ENCODE measurements around the gene TBCD.

Gene TBCD

DNA sequence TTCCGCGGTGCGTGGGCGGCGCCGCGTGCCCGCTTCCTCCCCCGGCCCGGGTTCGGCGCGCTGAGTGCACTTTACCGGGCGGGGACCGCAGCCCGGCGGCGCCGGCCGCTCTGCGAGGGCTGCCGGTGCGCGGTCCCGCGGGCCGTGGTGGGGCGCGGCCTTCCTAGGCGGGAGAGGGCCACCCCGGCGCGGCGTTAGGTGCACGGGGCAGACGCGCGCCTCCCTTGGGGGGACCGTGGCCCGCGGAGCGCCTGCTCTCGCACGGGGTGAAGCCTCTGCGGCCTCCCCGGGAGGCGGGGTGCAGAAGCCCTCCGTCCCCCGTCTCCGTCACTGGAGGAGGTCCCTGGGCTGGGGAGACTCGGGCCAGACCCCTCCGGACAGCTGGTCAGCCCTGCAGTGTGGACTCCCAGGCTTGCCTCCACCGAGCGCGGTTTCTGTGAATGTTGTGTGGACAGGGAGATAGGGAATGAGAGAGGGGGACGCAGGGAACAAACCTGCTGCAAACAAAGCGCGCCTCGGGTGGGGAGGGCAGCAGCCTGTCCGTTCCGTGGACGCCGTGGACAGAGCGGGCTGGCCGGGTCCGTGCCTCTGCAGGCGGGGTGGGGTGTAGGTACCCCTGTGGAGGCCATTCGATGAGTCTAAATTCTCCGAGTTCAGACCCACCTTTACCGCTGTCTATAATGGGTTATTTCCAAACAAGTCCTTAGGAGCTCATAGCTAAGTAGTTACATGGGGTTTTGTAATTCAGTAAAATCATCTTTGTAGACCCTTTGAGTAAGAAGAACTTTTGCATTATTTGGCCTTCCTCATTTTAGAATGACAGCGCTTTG lies 721 bp downstream of the TBCD start:
- Histone ChIP-seq H3K9me3 (ENCODE audit: control insufficient read depth, insufficient read depth, low read depth, low read length) (no peaks in the 10 kb centered on the region), H3K36me3 (ENCODE audit: control insufficient read depth in 2 of 2, insufficient read depth in 1 of 2, low read length in 2 of 2) (peaks cover 9 to 12% of the 10 kb centered on the region in 2 experiments), H3K4me1 (ENCODE audit: control insufficient read depth, insufficient read depth, low read length) (peaks cover 8% of the 10 kb centered on the region), H3K4me3 (ENCODE audit: low read depth, low read length) (peak overlapping the region; percentile 97), H3K27ac (ENCODE audit: extremely low read depth, low read depth, low read length) (peak overlapping the region; percentile 83)
- ChIA-PET CTCF (interaction anchor here (0.9 to 1.4 kb wide), 2 partner anchors 13 to 22 kb away, joined by 4 read pairs; no protein-coding TSS in a partner anchor), POLR2A (no interaction called here)
- no peak for TF ChIP-seq WT1 (tag by site-specific recombination; IDR thresholded peaks at IDR 0.05)
- no peak for TF ChIP-seq SETDB1 (IDR thresholded peaks at IDR 0.05; ENCODE audit: insufficient read length, low read length)
- TF ChIP-seq ZBTB20 (tag by site-specific recombination; IDR thresholded peaks at IDR 0.05) = no peak
- no peak for TF ChIP-seq ZNF664 (tag by site-specific recombination; IDR thresholded peaks at IDR 0.05)
- peak; percentile 88 for TF ChIP-seq GLIS2 (tag by site-specific recombination; IDR thresholded peaks at IDR 0.05)
- TF ChIP-seq INSM2 (tag by site-specific recombination; IDR thresholded peaks at IDR 0.05) = no peak
- 0 out of 2 replicates have a peak, but pooled peaks have one; percentile 17 for TF ChIP-seq KLF1 (tag by site-specific recombination; IDR thresholded peaks at IDR 0.05)
- TF ChIP-seq ZBTB21 (tag by site-specific recombination; IDR thresholded peaks at IDR 0.05) = no peak
- TF ChIP-seq ZNF670 (tag by site-specific recombination; IDR thresholded peaks at IDR 0.05; ENCODE audit: low read depth) = no peak
- TF ChIP-seq ZNF266 (tag by site-specific recombination; IDR thresholded peaks at IDR 0.05; ENCODE audit: low read depth) = no peak
- TF ChIP-seq, protein P1, sequence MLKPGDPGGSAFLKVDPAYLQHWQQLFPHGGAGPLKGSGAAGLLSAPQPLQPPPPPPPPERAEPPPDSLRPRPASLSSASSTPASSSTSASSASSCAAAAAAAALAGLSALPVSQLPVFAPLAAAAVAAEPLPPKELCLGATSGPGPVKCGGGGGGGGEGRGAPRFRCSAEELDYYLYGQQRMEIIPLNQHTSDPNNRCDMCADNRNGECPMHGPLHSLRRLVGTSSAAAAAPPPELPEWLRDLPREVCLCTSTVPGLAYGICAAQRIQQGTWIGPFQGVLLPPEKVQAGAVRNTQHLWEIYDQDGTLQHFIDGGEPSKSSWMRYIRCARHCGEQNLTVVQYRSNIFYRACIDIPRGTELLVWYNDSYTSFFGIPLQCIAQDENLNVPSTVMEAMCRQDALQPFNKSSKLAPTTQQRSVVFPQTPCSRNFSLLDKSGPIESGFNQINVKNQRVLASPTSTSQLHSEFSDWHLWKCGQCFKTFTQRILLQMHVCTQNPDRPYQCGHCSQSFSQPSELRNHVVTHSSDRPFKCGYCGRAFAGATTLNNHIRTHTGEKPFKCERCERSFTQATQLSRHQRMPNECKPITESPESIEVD (tag by site-specific recombination; IDR thresholded peaks at IDR 0.05) = no peak
- no peak for TF ChIP-seq ZFP37 (tag by site-specific recombination; IDR thresholded peaks at IDR 0.05)
- 0 out of 2 replicates have a peak, but pooled peaks have one; percentile 23 for TF ChIP-seq ZNF2 (tag by site-specific recombination; IDR thresholded peaks at IDR 0.05)
- TF ChIP-seq HOXA7 (CRISPR knock-in tag; IDR thresholded peaks at IDR 0.05; ENCODE audit: borderline replicate concordance) = no peak
- no peak for TF ChIP-seq BCL11A (tag by site-specific recombination; IDR thresholded peaks at IDR 0.05; ENCODE audit: low read depth)
- no peak for TF ChIP-seq ZNF280D (tag by site-specific recombination; IDR thresholded peaks at IDR 0.05)
- TF ChIP-seq ZFP69B (tag by site-specific recombination; IDR thresholded peaks at IDR 0.05) = no peak
- TF ChIP-seq ZNF394 (tag by site-specific recombination; IDR thresholded peaks at IDR 0.05; ENCODE audit: borderline replicate concordance) = no peak
- no peak; the same call in 1 of the 2 replicates for TF ChIP-seq KLF9 (tag by site-specific recombination; IDR thresholded peaks at IDR 0.05; ENCODE audit: low read depth)
- TF ChIP-seq GLI2 (tag by site-specific recombination; IDR thresholded peaks at IDR 0.05; ENCODE audit: borderline replicate concordance, low read depth) = no peak
- TF ChIP-seq, protein P2, sequence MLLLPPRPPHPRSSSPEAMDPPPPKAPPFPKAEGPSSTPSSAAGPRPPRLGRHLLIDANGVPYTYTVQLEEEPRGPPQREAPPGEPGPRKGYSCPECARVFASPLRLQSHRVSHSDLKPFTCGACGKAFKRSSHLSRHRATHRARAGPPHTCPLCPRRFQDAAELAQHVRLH (tag by site-specific recombination; IDR thresholded peaks at IDR 0.05) = no peak
- no peak for TF ChIP-seq GLI4 (tag by site-specific recombination; IDR thresholded peaks at IDR 0.05)
- TF ChIP-seq, protein P3, sequence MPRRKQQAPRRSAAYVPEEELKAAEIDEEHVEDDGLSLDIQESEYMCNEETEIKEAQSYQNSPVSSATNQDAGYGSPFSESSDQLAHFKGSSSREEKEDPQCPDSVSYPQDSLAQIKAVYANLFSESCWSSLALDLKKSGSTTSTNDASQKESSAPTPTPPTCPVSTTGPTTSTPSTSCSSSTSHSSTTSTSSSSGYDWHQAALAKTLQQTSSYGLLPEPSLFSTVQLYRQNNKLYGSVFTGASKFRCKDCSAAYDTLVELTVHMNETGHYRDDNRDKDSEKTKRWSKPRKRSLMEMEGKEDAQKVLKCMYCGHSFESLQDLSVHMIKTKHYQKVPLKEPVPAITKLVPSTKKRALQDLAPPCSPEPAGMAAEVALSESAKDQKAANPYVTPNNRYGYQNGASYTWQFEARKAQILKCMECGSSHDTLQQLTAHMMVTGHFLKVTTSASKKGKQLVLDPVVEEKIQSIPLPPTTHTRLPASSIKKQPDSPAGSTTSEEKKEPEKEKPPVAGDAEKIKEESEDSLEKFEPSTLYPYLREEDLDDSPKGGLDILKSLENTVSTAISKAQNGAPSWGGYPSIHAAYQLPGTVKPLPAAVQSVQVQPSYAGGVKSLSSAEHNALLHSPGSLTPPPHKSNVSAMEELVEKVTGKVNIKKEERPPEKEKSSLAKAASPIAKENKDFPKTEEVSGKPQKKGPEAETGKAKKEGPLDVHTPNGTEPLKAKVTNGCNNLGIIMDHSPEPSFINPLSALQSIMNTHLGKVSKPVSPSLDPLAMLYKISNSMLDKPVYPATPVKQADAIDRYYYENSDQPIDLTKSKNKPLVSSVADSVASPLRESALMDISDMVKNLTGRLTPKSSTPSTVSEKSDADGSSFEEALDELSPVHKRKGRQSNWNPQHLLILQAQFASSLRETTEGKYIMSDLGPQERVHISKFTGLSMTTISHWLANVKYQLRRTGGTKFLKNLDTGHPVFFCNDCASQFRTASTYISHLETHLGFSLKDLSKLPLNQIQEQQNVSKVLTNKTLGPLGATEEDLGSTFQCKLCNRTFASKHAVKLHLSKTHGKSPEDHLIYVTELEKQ (tag by site-specific recombination; IDR thresholded peaks at IDR 0.05; ENCODE audit: borderline replicate concordance) = no peak
- TF ChIP-seq, protein P4, sequence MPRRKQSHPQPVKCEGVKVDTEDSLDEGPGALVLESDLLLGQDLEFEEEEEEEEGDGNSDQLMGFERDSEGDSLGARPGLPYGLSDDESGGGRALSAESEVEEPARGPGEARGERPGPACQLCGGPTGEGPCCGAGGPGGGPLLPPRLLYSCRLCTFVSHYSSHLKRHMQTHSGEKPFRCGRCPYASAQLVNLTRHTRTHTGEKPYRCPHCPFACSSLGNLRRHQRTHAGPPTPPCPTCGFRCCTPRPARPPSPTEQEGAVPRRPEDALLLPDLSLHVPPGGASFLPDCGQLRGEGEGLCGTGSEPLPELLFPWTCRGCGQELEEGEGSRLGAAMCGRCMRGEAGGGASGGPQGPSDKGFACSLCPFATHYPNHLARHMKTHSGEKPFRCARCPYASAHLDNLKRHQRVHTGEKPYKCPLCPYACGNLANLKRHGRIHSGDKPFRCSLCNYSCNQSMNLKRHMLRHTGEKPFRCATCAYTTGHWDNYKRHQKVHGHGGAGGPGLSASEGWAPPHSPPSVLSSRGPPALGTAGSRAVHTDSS (tag by site-specific recombination; IDR thresholded peaks at IDR 0.05) = no peak
- no peak for TF ChIP-seq ZNF473 (tag by site-specific recombination; IDR thresholded peaks at IDR 0.05)
- TF ChIP-seq KLF7 (tag by site-specific recombination; IDR thresholded peaks at IDR 0.05; ENCODE audit: borderline replicate concordance) = no peak

Data from HEK293 (cell line).